Endothelial cell of umbilical vein (primary cell): ENCODE results near the gene MELTF. TPM values are rescaled to one million over a fixed set of nuclear protein-coding genes. Genes with fewer than 3 reads are reported as not detected.

ENCODE experiments used
- BruUV-seq: library from RNA; stranded (reverse); fragments of 400-500 nt; replicated peaks from 2 replicates; lab custom pipeline; 2021; lab: Mats Ljungman, UMichigan
- CTCF ChIA-PET: fragments of 300-600, 350-600 bp; sonication (Branson Sonifier 250); formaldehyde crosslinking; loops from one replicate; lab custom pipeline; 2021; ENCODE audit warnings: antibody characterized with exemption, inconsistent platforms; lab: Charles Lee
- POLR2A ChIA-PET: fragments of 300-600, 350-600 bp; sonication (Branson Sonifier 250); formaldehyde crosslinking; loops from one replicate; lab custom pipeline; 2021; ENCODE audit warnings: antibody characterized with exemption, inconsistent platforms; lab: Charles Lee
- DNase-seq: peaks from one replicate; pipeline ENCODE4 v3.0.0-alpha.2; 2011; ENCODE audit warnings: low read depth, low spot score
- FAIRE-seq: peaks from 2 replicates; lab custom pipeline; 2011; peaks lifted over from hg19 to GRCh38; lab: Jason Lieb, UNC
- H2AFZ ChIP-seq: 2 replicates; pipeline ENCODE4 v1.6.0; 2012; ENCODE audit warnings: low read depth, low read length, control low read depth, inconsistent platforms
- H3K27ac ChIP-seq: 2 replicates; pipeline ENCODE4 v1.5.1; 2011; ENCODE audit warnings: low read depth, mild to moderate bottlenecking, control low read depth, low read length, moderate library complexity; ENCODE audit not compliant: insufficient read depth
- H3K27me3 ChIP-seq, 2 experiments: 2 replicates each; pipeline versions ENCODE4 v1.6.0 to v1.6.1; 2011; ENCODE audit warnings: low read length in 2 of 2, mixed read lengths in 1 of 2; ENCODE audit not compliant: control insufficient read depth in 2 of 2, insufficient read depth in 2 of 2
- H3K36me3 ChIP-seq, 2 experiments: 2 replicates in 1 of 2; 3 replicates in 1 of 2; pipeline ENCODE4 v1.5.1; 2011; ENCODE audit warnings: low read length in 2 of 2, mild to moderate bottlenecking in 1 of 2, moderate library complexity in 1 of 2; ENCODE audit not compliant: control insufficient read depth in 2 of 2, insufficient read depth in 2 of 2; ENCODE audit errors: extremely low read depth in 1 of 2
- H3K4me1 ChIP-seq: 3 replicates; pipeline ENCODE4 v1.5.1; 2011; ENCODE audit warnings: mild to moderate bottlenecking, low read length; ENCODE audit not compliant: control insufficient read depth, insufficient read depth; ENCODE audit errors: extremely low read depth
- H3K4me2 ChIP-seq: 2 replicates; pipeline ENCODE4 v1.6.1; 2011; ENCODE audit warnings: low read length, control low read depth, mixed read lengths; ENCODE audit not compliant: insufficient read depth
- H3K4me3 ChIP-seq, 3 experiments: fragments of 200-600 bp in 1 of 3; sonication (generic), shearing (Covaris generic) in 1 of 3; replicated peaks in 1 of 3; 2 replicates each; pipeline ENCODE4 v1.5.1; 2011 to 2016; ENCODE audit warnings: control low read depth in 3 of 3, low read length in 3 of 3, mild to moderate bottlenecking in 2 of 3, inconsistent platforms in 1 of 3, low read depth in 1 of 3, moderate library complexity in 1 of 3; ENCODE audit not compliant: insufficient read depth in 1 of 3
- H3K79me2 ChIP-seq: 2 replicates; pipeline ENCODE4 v1.6.0; 2012; ENCODE audit warnings: low read length, inconsistent platforms; ENCODE audit not compliant: control insufficient read depth, insufficient read depth
- H3K9ac ChIP-seq: replicated peaks from 2 replicates; pipeline ENCODE3; 2011; ENCODE audit warnings: low read length, control low read depth; ENCODE audit not compliant: insufficient read depth; ENCODE audit errors: extremely low read depth
- H3K9me1 ChIP-seq: replicated peaks from 3 replicates; pipeline ENCODE4 v1.6.0; 2011; ENCODE audit warnings: mild to moderate bottlenecking, low read length; ENCODE audit not compliant: control insufficient read depth, insufficient read depth; ENCODE audit errors: extremely low read depth
- H3K9me3 ChIP-seq: replicated peaks from 2 replicates; pipeline ENCODE4 v1.5.1; 2012; ENCODE audit warnings: low read length, inconsistent platforms; ENCODE audit not compliant: control insufficient read depth, insufficient read depth
- H4K20me1 ChIP-seq: replicated peaks from 2 replicates; pipeline ENCODE3; 2011; ENCODE audit warnings: mild to moderate bottlenecking, low read length; ENCODE audit not compliant: control insufficient read depth, insufficient read depth; ENCODE audit errors: extremely low read depth
- EZH2 ChIP-seq: IDR thresholded peaks from 2 replicates; pipeline ENCODE4 v1.6.1; 2012; ENCODE audit warnings: borderline replicate concordance, low read depth, mild to moderate bottlenecking, moderate library complexity, low read length, inconsistent platforms; ENCODE audit not compliant: severe bottlenecking
- FOS ChIP-seq: IDR thresholded peaks from 2 replicates; pipeline ENCODE4 v1.6.1; 2011; ENCODE audit warnings: mild to moderate bottlenecking, low read length, moderate library complexity, borderline replicate concordance; ENCODE audit not compliant: insufficient read depth
- GATA2 ChIP-seq: IDR thresholded peaks from 2 replicates; pipeline ENCODE4 v1.7.0; 2011; ENCODE audit warnings: low read depth, mild to moderate bottlenecking, moderate library complexity, mixed read lengths, low read length; ENCODE audit not compliant: insufficient read length, insufficient read depth
- JUN ChIP-seq: IDR thresholded peaks from 2 replicates; pipeline ENCODE4 v1.6.1; 2011; ENCODE audit warnings: borderline replicate concordance, low read depth; ENCODE audit not compliant: insufficient read length, insufficient read depth
- MAX ChIP-seq: IDR thresholded peaks from 2 replicates; pipeline ENCODE4 v1.6.1; 2011; ENCODE audit not compliant: insufficient read depth, insufficient read length
- MYC ChIP-seq: IDR thresholded peaks from one replicate; pipeline ENCODE4 v1.6.1; 2011; ENCODE audit warnings: mild to moderate bottlenecking, low read depth, low read length
- POLR2A ChIP-seq: IDR thresholded peaks from 2 replicates; pipeline ENCODE4 v1.6.1; 2012; ENCODE audit warnings: low read depth, mild to moderate bottlenecking, control low read depth, low read length
- POLR2AphosphoS5 ChIP-seq: IDR thresholded peaks from 2 replicates; pipeline ENCODE4 v1.6.1; 2012; ENCODE audit warnings: low read depth, mild to moderate bottlenecking, control low read depth, low read length, moderate library complexity; ENCODE audit not compliant: insufficient read depth
- dilution Hi-C: fragments of 300-500 bp; cut with MboI; formaldehyde crosslinking; loops from one replicate; pipeline ENCODE4 v1.15.0; 2019; ENCODE audit warnings: low sequenced_read_pairs; ENCODE audit not compliant: extremely low pct_ligation_motif_present
- intact Hi-C: fragments of 100-400 bp; cut with micrococcal nuclease; formaldehyde crosslinking; loops from one replicate; pipeline ENCODE4 v1.10.0; 2022
- polyA plus RNA-seq, 4 experiments: library from polyadenylated mRNA; depleted of rRNA in 3 of 4; stranded (reverse) in 3 of 4; unstranded in 1 of 4; fragments of >200 nt; gene quantifications; 2 replicates each; pipeline versions ENCODE4 v1.2.1 to v1.2.3, GENCODE V29; 2011 to 2012; ENCODE audit warnings: missing spikeins in 1 of 4
- total RNA-seq: library from RNA; stranded (reverse); gene quantifications from 2 replicates; pipeline ENCODE4 v1.2.3, GENCODE V29; 2021
- TF ChIP-seq, protein P1 (sequence below), 2 donors: IDR thresholded peaks; 1 replicate in 1 of 2; 2 replicates in 1 of 2; pipeline ENCODE4 v1.5.1; 2011; ENCODE audit warnings: low read length in 2 of 2, mild to moderate bottlenecking in 2 of 2, moderate library complexity in 2 of 2, control low read depth in 1 of 2, inconsistent platforms in 1 of 2, low read depth in 1 of 2; ENCODE audit not compliant: insufficient read depth in 1 of 2; ENCODE audit errors: extremely low read depth in 1 of 2

The MELTF gene
- total and polyA plus RNA-seq, 2 donors (not counting 3 experiments of a cell fraction or from before 2014, with no cell fraction given): 0.59 to 2.3 TPM

DNA sequence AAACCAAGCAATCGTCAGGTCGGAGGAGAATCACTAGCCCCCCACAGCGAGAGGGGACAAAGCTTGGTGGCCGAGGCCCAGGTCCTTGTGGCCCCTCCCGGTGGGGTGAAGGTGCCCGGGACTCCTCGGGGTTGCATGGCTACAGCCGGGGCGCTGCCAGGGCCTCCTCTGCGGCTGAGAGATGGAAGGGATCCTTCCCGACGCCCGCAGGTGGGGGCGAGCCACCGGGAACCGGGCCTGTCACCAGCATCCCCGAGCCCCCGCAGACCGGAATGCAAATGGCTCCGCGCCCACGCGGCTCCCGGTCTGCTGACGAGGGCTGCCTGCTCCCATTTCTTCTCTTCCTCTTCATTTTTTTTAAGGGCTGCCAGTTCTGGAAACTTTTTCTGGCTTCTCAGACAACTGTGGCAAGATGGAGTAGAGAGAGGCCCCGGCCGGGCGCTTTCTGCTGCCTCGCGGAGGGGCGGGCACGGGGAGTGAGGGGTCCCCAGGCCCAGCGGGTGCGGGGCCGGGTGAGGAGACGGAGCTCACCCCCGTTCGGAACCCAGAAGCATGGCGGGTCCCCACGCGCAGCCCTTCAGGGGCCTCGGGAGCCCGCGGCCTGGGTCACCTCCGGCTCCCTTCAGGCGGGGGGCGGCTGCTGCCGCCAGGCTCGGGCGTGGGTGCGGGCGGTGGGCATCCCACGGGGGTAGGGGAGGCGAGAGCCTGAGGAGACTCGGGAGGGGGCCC, 27.5 kb downstream of the MELTF start:
- POLR2A ChIA-PET: interaction anchor here (1.4 kb wide), 1 partner anchor 9 kb away, joined by 3 read pairs; no protein-coding TSS in a partner anchor
- H3K4me1 ChIP-seq: peaks cover 2% of the 10 kb centered on the region
- no peak overlapping the region for H3K27ac ChIP-seq
- H4K20me1 ChIP-seq: no peaks in the 10 kb centered on the region
- intact Hi-C loops (loop anchor here (1.0 to 10.0 kb wide), 3 partner anchors 29 to 513 kb away; no protein-coding TSS in a partner anchor), dilution Hi-C loops (no loop called here)
- H3K79me2 ChIP-seq: no peaks in the 10 kb centered on the region
- TF ChIP-seq GATA2 (no peak), POLR2A (no peak), MAX (no peak), POLR2AphosphoS5 (no peak), JUN (no peak), FOS (no peak), EZH2 (no peak), MYC (no peak)
- TF ChIP-seq, protein P1, sequence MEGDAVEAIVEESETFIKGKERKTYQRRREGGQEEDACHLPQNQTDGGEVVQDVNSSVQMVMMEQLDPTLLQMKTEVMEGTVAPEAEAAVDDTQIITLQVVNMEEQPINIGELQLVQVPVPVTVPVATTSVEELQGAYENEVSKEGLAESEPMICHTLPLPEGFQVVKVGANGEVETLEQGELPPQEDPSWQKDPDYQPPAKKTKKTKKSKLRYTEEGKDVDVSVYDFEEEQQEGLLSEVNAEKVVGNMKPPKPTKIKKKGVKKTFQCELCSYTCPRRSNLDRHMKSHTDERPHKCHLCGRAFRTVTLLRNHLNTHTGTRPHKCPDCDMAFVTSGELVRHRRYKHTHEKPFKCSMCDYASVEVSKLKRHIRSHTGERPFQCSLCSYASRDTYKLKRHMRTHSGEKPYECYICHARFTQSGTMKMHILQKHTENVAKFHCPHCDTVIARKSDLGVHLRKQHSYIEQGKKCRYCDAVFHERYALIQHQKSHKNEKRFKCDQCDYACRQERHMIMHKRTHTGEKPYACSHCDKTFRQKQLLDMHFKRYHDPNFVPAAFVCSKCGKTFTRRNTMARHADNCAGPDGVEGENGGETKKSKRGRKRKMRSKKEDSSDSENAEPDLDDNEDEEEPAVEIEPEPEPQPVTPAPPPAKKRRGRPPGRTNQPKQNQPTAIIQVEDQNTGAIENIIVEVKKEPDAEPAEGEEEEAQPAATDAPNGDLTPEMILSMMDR (IDR thresholded peaks at IDR 0.05; ENCODE audit: extremely low read depth in 1 of 2, insufficient read depth in 1 of 2, low read depth in 1 of 2, low read length in 2 of 2): no peak
- CTCF ChIA-PET: interaction anchor here (0.6 to 4.6 kb wide), 8 partner anchors 8 to 597 kb away, joined by 3 to 40 read pairs (median 6); partner anchors contain the start of gene MELTF
- H3K9ac ChIP-seq: peak overlapping the region; percentile 56
- H3K4me2 ChIP-seq: peak overlapping the region; percentile 42
- DNase-seq: no peak
- no peaks in the 10 kb centered on the region for H3K9me3 ChIP-seq
- H3K4me3 ChIP-seq: peak overlapping the region; percentile 17 to 61 (median 24)
- H2AFZ ChIP-seq: peak overlapping the region; percentile 87
- FAIRE-seq: no peak
- no peaks in the 10 kb centered on the region for H3K36me3 ChIP-seq
- TSS peak; percentile 17 for BruUV-seq
- no peaks in the 10 kb centered on the region for H3K27me3 ChIP-seq
- H3K9me1 ChIP-seq: no peaks in the 10 kb centered on the region
